PFSK-1 (cell line): ENCODE measurements around the gene C21orf58.

ENCODE experiments used
- POLR2AphosphoS5 ChIP-seq: IDR thresholded peaks from 2 replicates; pipeline ENCODE4 v1.6.1; 2012; ENCODE audit warnings: low read depth, mild to moderate bottlenecking, control low read depth, low read length, moderate library complexity
- TAF1 ChIP-seq: IDR thresholded peaks from 2 replicates; pipeline ENCODE4 v1.6.1; 2012; ENCODE audit warnings: low read length, control low read depth, borderline replicate concordance; ENCODE audit not compliant: insufficient read depth

DNA sequence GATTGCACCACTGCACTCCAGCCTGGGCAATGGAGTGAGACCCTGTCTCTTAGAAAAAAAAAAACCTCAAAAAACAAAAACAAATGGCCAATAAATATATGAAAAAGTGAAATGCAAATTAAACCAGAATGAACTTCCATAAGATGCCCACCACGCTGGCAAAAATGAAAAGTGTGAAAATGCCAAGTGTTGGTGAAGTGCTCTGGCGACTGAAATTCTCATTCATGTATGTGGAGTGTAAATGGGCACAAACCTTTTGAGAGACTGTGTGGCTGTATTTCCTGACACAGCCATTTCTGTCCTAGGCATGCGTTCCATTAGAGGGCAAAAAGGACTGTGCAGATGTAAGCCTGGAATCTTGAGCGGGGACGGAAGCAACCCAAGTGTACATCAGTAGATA, 19.2 kb downstream of the C21orf58 start:
- TF ChIP-seq TAF1 (no peak), POLR2AphosphoS5 (no peak)
